SK-N-MC (cell line): ENCODE measurements around the gene VARS2.
"Not testable (repeated sequence)": the region's sequence is repeated elsewhere in the genome, so short reads cannot be mapped to it uniquely, and the experiment has no call there.

Source experiments
- DNase-seq: peaks from one replicate; pipeline ENCODE4 v3.0.0-alpha.2; 2011; ENCODE audit warnings: low read depth, low spot score
- H3K27ac ChIP-seq: fragments of 200-600 bp; sonication (generic); 2 replicates; pipeline ENCODE4 v1.5.1; 2016; ENCODE audit warnings: mixed run types
- H3K36me3 ChIP-seq: fragments of 200-600 bp; sonication (generic); 2 replicates; pipeline ENCODE4 v1.6.1; 2017; ENCODE audit warnings: antibody characterized with exemption, low read length, mixed read lengths; ENCODE audit not compliant: insufficient read depth
- H3K4me3 ChIP-seq: fragments of 200-600 bp; sonication (generic); 2 replicates; pipeline ENCODE4 v1.5.1; 2016
- H3K9ac ChIP-seq: fragments of 200-600 bp; sonication (generic); 2 replicates; pipeline ENCODE4 v1.8.0; 2017; ENCODE audit warnings: mixed run types, mixed read lengths; ENCODE audit not compliant: insufficient read length
- H3K9me3 ChIP-seq: fragments of 200-600 bp; sonication (generic); 2 replicates; pipeline ENCODE4 v1.6.1; 2017; ENCODE audit warnings: low read depth, mild to moderate bottlenecking, antibody characterized with exemption, low read length, moderate library complexity, mixed read lengths
- EZH2 ChIP-seq: fragments of 200-600 bp; sonication (generic); IDR thresholded peaks from one replicate; pipeline ENCODE4 v1.6.1; 2017; ENCODE audit warnings: antibody characterized with exemption
- FOXP2 ChIP-seq: optimal IDR thresholded peaks from 2 replicates; pipeline ENCODE3; 2011; ENCODE audit warnings: mild to moderate bottlenecking, moderate library complexity; ENCODE audit not compliant: insufficient read depth; ENCODE audit errors: extremely low read length, control extremely low read depth
- POLR2AphosphoS5 ChIP-seq: IDR thresholded peaks from 2 replicates; pipeline ENCODE4 v1.6.1; 2012; ENCODE audit warnings: mild to moderate bottlenecking, low read depth, low read length, borderline replicate concordance

VARS2 gene

DNA sequence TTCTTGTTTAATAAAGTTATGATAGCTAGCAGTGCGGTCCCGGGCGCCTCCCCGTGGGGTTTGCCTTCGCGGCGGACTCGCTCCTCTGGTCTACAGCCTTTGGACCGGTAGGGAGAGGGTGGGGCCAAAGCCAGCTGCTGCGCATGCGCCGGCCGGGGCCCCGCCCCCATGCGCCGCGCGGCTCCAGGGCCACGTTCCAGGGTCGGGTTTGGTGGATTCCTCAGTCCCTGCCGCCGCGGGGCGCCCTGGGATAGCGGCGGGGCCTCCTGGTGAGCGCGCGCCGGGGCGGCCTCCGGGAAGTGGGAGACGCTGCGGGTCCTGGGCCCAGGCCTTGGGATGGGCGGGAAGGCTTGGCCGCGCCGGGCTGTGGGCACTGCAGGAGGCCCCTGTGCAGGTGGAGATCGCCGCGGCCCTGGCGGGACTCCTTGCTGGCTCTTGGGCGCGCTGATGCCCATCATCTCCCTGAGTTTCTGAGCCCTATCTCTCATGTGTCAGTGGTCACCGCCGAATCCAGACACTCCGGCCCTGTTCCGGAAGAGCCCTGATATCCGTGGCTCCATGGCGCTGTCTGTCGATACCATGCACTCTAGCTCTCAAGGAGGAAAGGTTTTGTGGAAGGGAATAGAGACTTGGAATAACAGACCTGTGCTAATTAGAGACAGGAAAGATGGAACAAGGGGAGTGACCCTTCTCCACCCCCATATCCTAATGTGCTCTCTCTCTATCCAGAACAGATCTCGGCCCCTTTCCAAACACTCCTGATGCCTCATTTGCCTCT lies at the start of gene VARS2:
Gene VARS2, plus strand, starts transcription at position 163 of the 778 bp plus-strand sequence. Its CDS starts 599 bp downstream, at position 762.
- peaks cover 21% of the 10 kb centered on the region; the same call in 1 of the 2 replicates for H3K36me3 ChIP-seq

DNA sequence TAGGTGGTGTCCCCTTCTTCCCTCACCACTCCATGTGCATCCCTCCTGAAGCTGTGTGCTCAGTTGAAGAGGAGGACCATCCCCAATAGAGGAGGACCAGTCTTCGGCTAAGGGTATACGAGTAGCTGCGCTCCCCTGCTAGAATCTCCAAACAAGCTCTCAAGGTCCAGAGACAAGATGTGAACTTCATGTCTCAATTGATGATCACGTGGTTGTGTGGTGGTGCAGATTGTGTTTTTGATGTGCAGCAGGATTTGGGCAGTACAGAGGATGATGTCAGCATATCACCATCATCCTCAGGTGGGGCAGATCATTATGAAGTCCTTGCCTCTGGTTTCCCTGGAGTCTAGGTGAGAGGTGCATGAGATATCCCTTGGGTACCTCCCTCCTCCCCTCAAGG lies 49.7 kb upstream of the VARS2 start:
- H3K9me3 ChIP-seq, result peaks cover 7% of the 10 kb centered on the region; the same call in 1 of the 2 replicates
- no peak overlapping the region for H3K4me3 ChIP-seq
- no peak for DNase-seq
- H3K36me3 ChIP-seq, result no peaks in the 10 kb centered on the region
- no peak overlapping the region for H3K27ac ChIP-seq
- TF ChIP-seq FOXP2 (no peak), EZH2 (no peak), POLR2AphosphoS5 (no peak)
- no peak overlapping the region for H3K9ac ChIP-seq

More for the DNA sequence above, at the start of gene VARS2:
- DNase-seq, result no peak
- Histone ChIP-seq H3K9me3 (no peaks in the 10 kb centered on the region), H3K9ac (peak within 1 kb of the TSS; percentile 87), H3K4me3 (peak within 1 kb of the TSS; percentile 94), H3K27ac (peak within 1 kb of the TSS; percentile 60; the same call in 1 of the 2 replicates)
- peak; percentile 91 for TF ChIP-seq POLR2AphosphoS5
- TF ChIP-seq EZH2, result no peak
- no peak for TF ChIP-seq FOXP2

DNA sequence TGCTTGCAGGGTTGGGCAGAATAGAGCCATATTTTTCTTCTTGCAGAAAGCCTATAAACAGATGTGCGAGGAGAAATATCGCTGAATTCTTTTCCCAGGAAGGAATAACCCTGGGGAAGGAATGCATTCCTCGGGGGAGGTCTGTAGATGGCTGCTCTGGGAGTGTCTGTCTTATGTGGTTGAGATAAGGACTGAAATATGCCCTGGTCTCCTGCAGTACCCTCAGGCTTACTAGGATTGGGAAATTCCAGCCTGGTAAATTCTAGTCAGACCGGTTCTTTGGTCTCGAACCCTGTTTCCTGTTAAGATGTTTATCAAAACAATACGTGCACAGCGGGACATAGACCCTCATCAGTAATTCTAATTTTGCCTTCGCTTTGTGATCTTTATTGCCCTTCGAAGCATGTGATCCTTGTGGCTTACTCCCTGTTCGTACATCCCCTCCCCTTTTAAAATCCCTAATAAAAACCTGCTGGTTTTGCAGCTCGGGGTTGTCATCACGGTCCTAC lies 44.7 kb upstream of the VARS2 start:
- not testable (repeated sequence) for H3K9ac ChIP-seq, H3K36me3 ChIP-seq
- H3K27ac ChIP-seq, result peak overlapping the region; percentile 97
- DNase-seq, result peak; percentile 91
- peaks cover 18% of the 10 kb centered on the region for H3K9me3 ChIP-seq
- peak overlapping the region; percentile 50; the same call in 1 of the 2 replicates for H3K4me3 ChIP-seq

DNA sequence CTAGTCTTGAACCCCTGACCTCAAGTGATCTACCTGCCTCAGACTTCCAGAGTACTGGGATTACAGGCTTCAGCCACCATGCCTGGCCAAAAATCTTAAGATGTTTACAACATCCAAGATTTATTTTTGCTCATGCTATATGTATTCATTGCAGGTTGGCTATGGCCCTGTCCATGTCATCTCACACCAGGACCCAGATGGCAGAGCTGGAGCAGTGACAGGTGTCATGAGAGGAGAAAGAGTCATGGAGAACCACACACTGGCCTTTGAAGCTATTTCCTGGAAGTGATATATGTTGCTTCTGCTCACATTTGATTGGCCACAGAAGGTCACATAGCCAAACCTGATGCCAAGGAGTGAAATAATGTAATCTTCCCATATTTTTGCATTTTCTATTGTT lies 43.5 kb upstream of the VARS2 start:
- Histone ChIP-seq H3K36me3 (no peaks in the 10 kb centered on the region), H3K9me3 (peaks cover 18% of the 10 kb centered on the region), H3K27ac (peak overlapping the region; percentile 97; the same call in 1 of the 2 replicates), H3K9ac (no peak overlapping the region), H3K4me3 (no peak overlapping the region)
- DNase-seq, result no peak
- no peak for TF ChIP-seq POLR2AphosphoS5
- no peak for TF ChIP-seq FOXP2
- no peak for TF ChIP-seq EZH2

DNA sequence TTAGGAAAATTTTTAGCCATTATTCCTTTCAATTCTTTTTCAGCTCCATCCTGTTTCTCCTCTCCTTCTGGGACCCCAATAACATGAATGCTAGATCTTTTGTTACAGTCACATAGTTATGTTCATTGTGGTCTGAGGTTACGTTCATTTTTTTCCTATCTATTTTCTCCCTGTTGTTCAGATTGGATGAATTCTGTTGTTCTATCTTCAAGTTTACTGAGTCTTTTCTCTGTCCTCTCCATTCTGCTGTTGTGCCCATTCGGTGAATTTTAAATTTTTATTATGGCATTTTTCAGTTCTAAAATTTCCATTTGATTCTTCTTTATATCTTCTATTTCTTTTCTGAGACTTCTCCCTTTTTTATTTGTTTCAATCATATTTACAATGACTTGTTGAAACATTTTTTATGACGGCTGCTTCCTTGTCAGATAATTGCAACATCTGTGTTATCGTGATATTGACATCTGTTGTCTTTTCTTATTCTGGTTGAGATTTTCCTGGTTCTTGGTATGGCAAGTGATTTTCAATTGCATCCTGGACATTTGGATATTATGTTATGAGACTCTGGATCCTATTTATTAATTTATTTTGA lies 42.4 kb upstream of the VARS2 start:
- Histone ChIP-seq H3K9me3 (peaks cover 18% of the 10 kb centered on the region), H3K4me3 (no peak overlapping the region), H3K27ac (no peak overlapping the region), H3K36me3 (no peaks in the 10 kb centered on the region), H3K9ac (no peak overlapping the region)
- DNase-seq, result no peak
- TF ChIP-seq POLR2AphosphoS5 (no peak), EZH2 (no peak), FOXP2 (no peak)

DNA sequence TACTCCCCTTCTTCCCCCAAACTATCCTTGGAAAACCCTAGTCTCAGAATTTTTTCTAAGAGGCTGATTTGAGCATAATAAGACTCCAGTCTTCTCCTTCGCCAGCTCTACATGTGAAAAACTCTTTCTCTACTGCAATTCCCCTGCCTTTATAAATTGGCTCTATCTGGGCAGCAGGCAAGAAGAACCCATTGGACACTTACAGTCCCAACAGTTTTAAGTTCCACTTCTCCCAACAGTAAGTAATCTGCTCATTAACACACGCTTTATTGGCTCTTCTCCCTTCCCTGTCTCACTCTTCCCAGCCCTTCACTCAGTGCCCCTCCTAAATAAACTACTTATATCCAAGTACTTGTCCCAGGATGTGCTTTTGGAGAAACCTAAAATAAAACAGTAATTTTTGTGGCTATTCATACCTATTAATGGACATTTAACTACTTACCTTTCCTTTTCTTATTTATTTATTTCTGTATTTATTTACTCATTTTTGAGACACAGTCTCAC lies 40.8 kb upstream of the VARS2 start:
- Histone ChIP-seq H3K4me3 (no peak overlapping the region), H3K27ac (no peak overlapping the region), H3K9me3 (peaks cover 16% of the 10 kb centered on the region), H3K36me3 (no peaks in the 10 kb centered on the region), H3K9ac (no peak overlapping the region)
- no peak for TF ChIP-seq EZH2
- TF ChIP-seq POLR2AphosphoS5, result no peak
- no peak for TF ChIP-seq FOXP2
- DNase-seq, result no peak

DNA sequence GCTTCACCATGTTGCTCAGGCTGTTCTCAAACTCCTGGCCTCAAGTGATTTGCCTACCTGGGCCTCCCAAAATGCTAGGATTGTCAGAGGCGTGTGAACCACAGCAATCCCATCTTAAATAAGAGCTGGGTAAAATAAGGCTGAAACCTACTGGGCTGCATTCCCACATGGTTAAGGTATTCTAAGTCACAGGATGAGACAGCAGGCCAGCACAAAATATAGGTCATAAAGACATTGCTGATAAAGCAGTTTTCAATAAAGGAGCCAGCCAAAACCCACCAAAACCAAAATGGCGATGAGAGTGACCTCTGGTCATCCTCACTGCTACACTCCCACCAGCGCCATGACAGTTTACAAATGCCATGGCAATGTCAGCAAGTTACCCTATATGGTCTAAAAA lies 40.2 kb upstream of the VARS2 start:
- H3K4me3 ChIP-seq, H3K36me3 ChIP-seq, H3K27ac ChIP-seq, H3K9ac ChIP-seq, DNase-seq: not testable (repeated sequence)
- H3K9me3 ChIP-seq, result peaks cover 11% of the 10 kb centered on the region

DNA sequence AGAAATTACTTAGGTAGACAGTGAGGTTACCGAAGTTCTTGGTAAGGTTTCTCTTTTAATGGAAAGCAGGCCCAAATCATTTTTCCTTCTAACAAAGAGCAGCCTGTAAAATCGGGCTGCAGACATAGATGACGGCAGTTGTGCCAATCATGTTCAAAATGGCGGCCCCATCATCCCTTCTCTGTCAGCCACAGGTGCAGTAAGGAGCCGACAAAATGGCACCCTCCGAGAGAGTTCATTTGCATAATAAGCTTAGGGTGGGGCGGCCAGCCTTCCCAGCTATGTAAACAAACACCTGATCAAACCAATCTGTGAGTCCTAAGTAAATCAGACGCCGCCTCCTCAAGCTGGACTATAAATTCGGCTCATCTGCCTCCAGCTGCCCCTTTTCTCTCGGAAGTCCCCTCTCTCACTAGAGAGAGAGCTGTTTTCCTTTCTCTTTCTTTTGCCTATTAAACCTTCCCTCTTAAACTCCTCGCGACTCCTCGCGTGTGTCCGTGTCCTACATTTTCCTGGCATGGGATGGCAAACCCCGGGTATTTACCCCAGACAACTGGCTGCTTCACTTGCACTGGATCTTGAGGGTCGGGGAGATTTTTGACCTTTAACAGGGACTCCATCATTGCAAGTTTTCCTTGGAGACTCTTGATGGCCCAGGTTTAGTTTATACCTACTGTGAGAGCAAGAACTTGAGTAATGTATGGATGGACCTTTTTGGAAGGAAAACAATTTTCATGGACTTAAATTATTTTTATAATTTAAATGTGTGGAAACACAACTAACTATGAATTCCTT lies 38.6 kb upstream of the VARS2 start:
- no peak overlapping the region for H3K4me3 ChIP-seq
- H3K36me3 ChIP-seq, result no peaks in the 10 kb centered on the region
- TF ChIP-seq EZH2 (no peak), FOXP2 (no peak), POLR2AphosphoS5 (no peak)
- H3K9me3 ChIP-seq, result peaks cover 11% of the 10 kb centered on the region
- no peak overlapping the region for H3K9ac ChIP-seq
- no peak overlapping the region for H3K27ac ChIP-seq
- DNase-seq, result no peak
